Measurements from ENCODE around the gene TOX2.

The TOX2 gene

DNA sequence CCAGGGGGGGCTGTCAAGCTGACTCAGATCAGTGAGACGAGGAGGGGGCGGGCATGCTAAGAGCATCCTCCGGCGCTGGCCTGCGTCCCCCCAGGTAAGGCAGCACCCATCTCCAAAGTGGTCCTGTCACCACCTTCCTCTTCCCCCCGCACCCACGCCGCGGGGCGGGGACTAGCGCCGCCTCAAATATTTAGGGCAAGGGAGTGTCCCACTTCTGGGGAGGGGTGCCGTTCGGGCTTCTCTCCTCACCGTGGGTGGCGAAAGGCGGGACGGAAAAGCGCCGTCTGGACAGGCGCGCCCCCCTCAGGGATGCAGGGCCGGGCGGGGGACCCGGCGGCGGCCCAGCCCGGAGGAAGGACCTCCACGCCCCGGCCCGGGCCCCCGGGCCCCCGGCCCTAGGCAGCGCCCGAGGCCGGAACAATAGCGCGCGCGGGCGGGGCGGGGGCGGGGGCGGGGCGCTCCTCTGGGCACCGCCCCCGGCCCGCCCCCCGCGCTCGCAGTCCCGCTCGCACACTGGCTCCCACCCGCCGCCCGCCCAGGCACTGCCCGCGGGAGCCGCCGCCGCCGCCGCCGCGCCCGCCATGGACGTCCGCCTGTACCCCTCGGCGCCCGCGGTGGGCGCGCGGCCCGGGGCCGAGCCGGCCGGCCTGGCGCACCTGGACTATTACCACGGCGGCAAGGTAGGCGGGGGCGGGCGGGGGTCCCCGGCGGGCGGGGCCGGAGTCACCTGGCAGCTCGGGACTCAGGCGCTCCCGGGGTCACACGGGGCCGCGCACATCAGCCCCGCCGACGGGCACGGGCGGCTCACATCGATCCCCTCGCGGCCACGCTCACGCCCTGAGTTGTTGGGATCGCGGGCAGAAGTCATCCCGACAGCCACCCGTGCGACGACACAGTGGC is at the start of gene TOX2:
TSS of gene TOX2 (plus strand) at position 542 of the 900 bp plus-strand sequence. CDS start at position 582, 40 bp downstream.
- DNase-seq = peak; percentile 48

DNA sequence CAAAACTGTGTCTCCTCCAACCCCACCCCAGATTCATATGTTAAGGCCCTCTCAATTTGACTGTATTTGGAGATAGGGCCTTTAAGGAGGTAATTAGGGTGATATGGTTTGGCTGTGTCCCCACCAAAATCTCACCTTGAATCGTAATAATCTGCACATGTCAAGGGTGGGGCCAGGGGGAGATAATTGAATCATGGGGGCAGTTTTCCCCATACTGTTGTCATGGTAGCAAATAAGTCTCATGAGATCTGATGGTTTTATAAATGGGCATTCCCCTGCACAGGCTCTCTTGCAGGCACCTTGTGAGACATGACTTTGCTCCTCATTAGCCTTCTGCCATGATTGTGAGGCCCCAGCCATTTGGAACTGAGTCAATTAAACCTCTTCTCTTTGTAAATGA is 46.6 kb upstream of the TOX2 start:
- DNase-seq = no peak

DNA sequence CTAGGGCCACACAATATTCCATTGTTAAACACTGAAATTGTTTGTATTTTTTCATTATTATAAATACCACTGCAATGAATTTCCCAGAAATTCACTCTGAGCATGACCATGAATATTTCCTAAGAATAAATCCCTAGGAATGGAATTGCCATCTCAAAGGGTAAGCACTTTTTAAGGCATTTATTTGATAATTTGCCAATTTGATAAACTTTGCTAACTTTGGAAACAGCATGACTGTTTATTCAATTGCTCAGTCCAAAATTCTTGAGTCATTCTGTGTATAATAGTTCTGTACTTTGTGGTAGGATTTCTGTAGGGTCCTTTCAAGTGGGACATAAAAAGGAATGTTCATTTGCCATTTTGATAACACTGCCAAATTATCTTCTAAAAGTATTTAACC is 44.2 kb upstream of the TOX2 start:
- no peak for DNase-seq

- no peak for DNase-seq
Observed at GRCh38 chr20:43878776-43879175, 35.9 kb upstream of the TOX2 start.

DNA sequence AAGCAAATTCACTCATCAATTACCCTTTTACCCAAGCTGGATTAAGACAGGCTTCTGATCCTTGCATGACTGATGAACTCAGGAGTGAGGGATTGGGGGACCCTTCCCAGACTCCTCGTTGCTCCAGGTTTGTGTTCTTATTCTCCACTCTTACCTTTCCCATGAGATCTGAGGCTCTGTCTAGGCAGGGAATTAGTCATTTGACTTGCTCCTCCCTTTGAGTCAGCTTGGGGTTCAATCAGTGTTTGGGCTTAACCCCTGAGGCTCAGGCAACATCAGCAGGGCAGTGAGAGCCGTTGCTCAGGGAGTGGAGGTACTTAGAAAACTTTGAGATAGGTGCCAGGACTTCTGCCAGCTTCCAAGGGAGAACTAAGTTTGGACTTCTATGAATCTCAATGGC is 20.7 kb upstream of the TOX2 start:
- DNase-seq = no peak

- DNase-seq = no peak
Observed at GRCh38 chr20:43894491-43894890, 20.2 kb upstream of the TOX2 start.

- DNase-seq = no peak
Observed at GRCh38 chr20:43895235-43895634, 19.4 kb upstream of the TOX2 start.

GRCh38 chr20:43899274-43900120 is 15.2 kb upstream of the TOX2 start:
- DNase-seq = no peak

GRCh38 chr20:43900121-43900466 is 14.6 kb upstream of the TOX2 start:
- DNase-seq = no peak

GRCh38 chr20:43900496-43900895 is 14.2 kb upstream of the TOX2 start:
- DNase-seq = no peak

DNA sequence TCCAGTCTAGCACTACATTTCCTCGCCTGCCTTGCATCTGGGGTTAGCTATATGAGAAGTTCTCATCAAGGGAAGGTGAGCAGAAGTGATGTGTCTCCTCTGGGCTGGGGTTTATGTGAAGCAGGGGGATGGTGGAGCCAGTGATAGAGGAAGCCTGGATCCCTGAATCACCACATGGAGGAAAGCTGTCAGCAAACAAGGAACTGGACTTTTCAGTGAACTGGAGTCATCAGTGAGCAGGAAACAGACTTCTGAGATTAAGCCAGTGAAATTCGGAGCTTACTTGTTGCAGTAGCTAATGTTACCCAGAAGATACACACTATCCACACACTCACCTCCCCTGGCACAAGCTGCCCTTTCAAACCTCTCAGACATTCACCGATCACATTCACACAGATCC is 13.4 kb upstream of the TOX2 start:
- DNase-seq = no peak

DNA sequence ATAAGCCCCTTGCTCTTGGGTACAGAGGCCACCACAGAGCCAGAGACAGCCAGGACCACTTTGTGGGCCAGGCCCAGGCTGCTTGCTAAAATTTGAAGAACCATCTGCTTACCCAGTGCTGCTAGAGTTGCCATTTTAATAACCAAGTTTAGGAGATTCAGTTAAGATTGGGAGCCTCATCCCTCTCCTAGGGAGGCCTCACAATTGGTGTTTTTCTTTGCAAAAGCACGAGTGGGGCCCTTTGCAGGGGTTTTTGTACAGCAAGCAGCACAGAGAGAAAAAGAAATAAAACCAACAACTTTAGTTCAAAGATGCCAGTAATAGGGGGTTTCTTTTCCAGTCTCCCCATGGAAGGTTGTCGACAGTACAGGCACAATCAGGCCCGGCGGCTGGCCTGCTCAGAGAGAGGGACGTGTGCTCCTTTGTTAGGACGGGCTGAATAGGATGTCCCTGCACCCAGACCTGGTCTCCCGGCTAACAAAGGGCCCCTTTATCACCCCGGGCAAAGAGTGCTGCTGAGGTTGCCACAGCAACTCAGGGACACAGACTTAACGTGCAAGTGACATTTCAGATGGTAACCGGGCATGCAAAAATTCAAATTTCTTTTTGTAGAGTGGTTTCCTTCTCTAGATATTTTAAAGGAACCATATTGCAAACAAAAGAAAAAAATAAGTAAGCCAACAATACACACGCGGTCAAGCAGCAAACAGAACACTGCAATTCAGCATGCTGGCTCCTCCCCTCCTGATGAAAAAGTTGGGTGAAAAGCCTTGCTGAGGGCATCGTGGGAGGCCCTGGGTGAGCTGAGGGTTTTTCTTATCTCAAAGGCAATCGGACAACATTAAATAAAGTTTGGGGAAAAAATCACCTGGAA is 10.5 kb upstream of the TOX2 start:
- no peak for DNase-seq

GRCh38 chr20:43904827-43905177 is 9.8 kb upstream of the TOX2 start:
- DNase-seq = no peak

- no peak for DNase-seq
Observed at GRCh38 chr20:43906505-43907034, 8.1 kb upstream of the TOX2 start.

DNA sequence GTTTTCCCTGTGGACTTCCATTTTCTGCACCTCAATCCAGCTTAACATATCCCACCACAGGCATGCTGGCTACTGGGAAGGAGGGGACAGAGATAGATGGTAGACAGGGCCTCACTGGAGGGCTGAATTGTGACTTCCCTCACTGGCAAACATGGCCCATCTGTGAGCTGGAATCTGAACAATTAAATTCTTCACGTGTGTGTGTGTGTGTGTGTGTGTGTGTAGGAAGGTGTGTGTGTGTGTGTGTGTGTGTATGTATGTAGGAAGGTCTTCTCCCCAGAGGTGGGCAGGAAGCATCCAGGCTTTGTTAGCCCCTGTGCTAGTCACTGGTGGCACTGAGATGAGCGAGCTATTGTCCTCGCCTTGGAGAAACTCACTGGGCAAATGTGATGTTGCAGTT is 5.4 kb upstream of the TOX2 start:
- DNase-seq = no peak

- DNase-seq = no peak
Observed at GRCh38 chr20:43909720-43910119, 4.9 kb upstream of the TOX2 start.

DNA sequence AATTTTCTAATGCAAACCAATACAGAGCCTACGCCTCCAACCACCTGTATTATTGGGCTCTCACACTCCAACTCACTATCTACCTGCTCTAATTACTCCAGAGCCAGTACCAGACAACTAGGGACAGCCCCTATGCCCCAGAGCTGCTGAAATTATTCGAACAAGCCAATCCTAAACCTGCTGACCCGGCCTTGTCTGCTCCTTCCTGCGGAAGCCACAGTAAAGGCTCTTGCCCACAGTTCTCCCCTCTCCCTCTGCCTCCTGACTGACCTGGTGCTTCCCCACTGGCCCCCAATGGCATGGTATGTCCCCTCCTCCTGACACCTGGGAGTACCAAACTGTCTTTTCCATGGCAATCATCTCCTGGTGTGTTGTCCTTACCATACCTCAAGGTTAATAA is 4.1 kb upstream of the TOX2 start:
- DNase-seq = no peak

DNA sequence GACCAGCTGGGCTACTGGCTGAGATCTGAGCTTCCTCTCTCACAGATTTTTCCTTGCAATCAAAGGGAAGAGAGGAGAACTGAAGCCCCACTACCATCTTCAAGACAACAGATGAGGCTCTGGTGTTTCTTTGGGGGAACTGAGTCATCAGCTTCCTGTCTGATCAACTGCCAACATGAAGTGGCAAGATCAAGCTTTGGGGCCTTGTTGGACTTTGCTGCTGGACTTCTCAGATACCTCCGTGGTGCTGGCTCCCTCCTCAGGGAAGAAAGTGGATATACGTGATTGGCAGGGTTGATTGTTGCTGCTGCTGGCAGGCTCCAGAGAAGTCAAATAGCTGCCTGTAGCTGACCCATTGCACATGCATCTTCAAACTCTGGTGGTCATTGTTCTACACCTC is 3.6 kb upstream of the TOX2 start:
- no peak for DNase-seq

GRCh38 chr20:43913291-43914025 is 1.2 kb upstream of the TOX2 start:
- DNase-seq = no peak

- DNase-seq = peak; percentile 33
Observed at GRCh38 chr20:43915211-43916072, 790 bp downstream of the TOX2 start.

Measured in activated CD4-positive, alpha-beta T cell treated with anti-CD3 and anti-CD28 coated beads, Interleukin-2, amount 50 U/mL, for 1 hour (primary cell).